ENCODE data around the gene DEFB112.

DNA sequence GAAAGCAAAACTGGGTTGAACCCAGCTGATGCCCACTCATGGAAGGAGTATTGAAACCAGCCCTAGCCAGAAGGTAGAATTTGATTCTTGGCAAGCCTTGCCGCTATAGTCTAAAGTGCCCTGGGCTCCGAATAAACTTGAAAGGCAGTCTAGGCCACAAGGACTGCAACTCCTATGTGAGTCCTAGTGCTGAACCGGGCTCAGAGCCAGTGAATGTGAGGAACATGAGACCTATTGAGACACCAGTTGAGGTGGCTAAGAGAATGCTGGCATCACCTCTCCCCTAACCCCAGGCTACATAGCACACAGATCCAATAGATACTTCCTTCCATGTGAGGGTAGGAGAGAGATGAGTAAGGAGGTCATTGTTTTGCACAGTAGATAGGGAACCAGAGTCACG is 24.5 kb downstream of the DEFB112 start:
- TF ChIP-seq FOXA1 (IDR thresholded peaks at IDR 0.05): no peak
- no peak for TF ChIP-seq SP1 (IDR thresholded peaks at IDR 0.05)
- TF ChIP-seq BHLHE40 (IDR thresholded peaks at IDR 0.05; ENCODE audit: borderline replicate concordance): no peak
- no peak for TF ChIP-seq FOXM1 (IDR thresholded peaks at IDR 0.05; ENCODE audit: borderline replicate concordance)
- TF ChIP-seq ZNF384 (IDR thresholded peaks at IDR 0.05): no peak
- no peak for TF ChIP-seq CTBP1 (IDR thresholded peaks at IDR 0.05; ENCODE audit: borderline replicate concordance)
- TF ChIP-seq TARDBP (IDR thresholded peaks at IDR 0.05): no peak

All from HEK293T (cell line).